GM21381 (cell line): Measurements from ENCODE around the gene ACAT2.
"Not testable (repeated sequence)": the region's sequence is repeated elsewhere in the genome, so short reads cannot be mapped to it uniquely, and the experiment has no call there.

Experiments
- ATAC-seq: cut with Tn5 transposase; IDR thresholded peaks from one replicate; pipeline ENCODE4 v1.9.1; 2021; ENCODE audit warnings: mild to moderate bottlenecking, moderate library complexity; ENCODE audit not compliant: unreplicated experiment

Gene ACAT2

DNA sequence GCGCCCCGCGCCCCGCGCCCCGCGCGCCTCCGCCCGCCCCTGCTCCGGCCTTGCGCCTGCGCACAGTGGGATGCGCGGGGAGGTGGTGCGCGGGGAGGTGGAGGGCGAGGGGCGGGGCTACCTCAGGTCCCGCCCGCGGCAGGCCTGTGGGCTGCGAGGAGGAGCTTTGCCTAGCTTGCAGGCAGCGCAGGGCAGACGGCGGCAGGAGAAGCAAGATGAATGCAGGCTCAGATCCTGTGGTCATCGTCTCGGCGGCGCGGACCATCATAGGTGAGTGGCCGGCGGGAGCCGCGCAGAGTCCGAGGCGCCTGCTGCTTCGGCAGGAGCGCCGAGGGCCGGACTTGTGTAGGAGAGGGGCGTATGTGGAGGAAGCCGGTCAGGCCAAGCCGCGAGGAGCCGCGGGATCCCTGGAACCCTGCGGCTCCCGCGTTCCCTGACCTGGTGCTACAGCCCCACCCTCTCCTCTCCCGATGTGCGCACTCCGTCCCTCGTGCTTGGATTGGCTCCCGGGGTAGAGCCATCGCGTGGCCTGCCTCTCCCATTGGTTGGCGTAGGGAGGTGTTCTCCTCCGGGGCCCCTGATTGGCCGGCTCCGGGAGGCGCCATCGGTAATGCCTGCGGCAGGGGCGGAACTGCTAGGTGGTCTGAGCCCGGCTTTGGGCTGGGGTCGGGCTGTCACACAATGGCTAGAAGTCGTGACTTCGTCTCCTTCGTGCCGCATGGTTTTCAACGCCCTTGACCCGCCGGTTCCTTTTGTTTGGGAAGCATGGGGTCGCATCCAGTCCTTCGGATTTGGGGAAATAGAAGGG is at the start of gene ACAT2:
TSS of gene ACAT2 (plus strand) at position 173 of the 808 bp plus-strand sequence. CDS start at position 216, 43 bp downstream.
- ATAC-seq = peak; percentile 95

DNA sequence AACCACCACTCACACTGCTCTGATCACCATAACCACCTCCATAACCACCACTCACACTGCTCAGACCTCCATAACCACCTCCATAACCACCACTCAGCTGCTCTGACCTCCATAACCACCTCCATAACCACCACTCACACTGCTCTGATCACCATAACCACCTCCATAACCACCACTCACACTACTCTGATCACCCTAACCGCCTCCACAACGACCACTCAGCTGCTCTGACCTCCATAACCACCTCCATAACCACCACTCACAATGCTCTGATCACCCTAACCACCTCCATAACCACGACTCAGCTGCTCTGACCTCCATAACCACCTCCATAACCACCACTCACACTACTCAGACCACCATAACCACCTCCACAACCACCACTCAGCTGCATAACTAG is 49.5 kb upstream of the ACAT2 start:
- not testable (repeated sequence) for ATAC-seq

DNA sequence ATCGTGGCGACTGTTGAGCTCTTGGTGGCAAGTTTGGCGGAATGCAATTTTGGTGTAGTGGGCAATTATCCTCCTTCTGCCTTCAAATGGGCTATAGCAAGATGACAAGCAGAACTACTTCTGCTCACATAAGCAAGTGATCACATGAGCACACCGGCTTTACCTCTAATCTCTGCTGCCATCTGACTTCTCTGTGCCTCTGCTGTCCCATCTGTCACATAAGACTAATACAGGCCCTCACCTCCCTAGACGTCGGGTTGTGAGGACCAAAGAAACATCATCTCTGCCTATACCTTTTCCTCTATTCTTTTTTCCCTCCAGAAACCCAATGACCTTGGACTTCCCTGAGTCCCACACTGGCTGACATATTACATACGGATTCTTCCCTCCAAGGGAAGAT is 47.9 kb upstream of the ACAT2 start:
- ATAC-seq = no peak

DNA sequence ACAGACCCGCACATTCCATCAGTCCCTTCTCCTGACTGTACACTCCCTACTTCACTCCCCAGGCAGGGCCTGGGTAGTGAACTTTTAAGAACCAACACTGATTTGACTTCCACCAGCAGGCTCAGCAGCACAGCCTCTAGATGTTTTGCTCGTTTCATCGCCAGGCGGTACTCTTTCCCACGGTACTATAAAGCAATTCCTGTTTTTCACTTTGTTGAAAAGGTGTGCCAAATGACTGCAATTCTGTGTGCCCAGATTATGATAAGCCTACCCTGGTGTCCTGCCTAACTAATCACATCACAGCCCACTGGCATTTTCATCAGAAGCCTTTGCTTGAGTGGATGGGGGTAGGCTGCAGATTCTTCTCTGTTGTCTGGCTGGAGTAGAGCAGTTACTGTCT is 47.4 kb upstream of the ACAT2 start:
- no peak for ATAC-seq

DNA sequence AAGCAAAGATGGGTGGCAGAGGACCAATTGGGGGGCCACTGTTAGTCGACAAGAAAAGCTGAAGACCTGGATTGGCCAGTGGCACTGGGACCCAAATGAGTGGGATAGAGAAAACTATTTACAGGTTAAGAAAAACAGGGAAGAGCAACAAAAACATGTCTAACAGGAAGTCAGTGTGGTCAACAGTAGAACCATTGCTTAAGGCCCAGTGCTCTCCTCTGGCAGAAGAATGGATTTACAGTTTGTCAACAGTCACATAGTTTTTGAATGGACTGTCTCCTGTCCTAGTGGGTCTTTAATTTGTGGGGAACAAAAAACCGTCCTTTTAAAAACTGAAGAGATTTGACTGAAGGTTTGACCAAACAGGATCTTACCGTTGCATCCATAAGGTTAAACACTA is 46.7 kb upstream of the ACAT2 start:
- no peak for ATAC-seq

DNA sequence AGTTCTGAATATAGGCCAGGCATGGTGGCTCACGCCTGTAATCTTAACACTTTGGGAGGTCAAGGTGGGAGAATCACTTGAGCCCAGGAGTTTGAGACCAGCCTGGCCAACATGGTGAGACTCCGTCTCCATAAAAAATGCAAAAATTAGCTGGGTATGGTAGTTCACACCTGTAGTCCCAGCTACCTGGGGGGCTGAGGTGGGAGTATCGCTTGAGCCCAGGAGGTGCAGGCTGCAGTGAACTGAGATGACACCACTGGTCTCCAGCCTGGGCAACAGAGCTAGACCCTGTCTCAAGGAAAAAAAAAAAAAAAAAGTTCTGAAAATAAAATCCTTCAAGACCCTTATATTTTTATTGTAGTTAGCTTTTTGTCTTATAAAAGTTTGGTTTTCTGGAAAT is 46.2 kb upstream of the ACAT2 start:
- no peak for ATAC-seq

DNA sequence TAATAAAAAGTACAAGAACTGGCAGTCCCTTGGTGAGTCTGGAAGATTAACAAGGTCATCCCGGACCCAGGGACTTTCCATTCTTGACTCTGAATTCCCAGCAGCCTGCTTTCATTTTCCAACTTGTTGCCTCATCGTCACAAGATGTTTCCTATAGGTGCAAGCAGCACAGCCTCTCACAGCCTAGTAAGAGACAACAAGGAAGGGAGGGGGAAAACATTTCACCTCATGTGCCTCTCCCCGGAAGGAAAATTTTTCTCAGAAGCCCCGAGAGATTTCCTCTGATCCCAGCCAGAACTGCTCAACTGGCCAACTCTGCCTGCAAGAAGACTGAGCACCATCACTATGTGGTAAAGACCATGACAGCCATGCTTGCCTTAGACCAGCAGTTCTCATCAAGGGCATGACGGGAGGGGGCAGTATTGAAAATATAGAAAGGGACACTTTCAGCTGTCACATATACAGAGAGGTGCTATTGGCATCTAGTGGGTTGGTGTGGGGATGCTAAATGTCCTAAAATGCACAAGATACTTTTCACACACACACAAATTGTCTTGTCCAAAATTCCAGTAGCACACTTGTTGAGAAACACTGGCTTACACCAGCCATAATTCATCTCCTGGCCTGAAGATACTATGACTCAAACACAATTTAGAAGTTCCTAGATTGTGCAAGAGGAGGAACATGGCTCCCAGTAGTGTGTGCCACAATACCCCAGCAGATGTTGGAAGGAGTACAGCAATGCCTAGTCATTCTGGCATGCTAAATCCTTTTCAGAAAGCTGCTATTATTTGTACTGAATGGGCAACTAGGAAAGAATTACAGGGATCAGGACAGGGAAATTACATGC is 45.4 kb upstream of the ACAT2 start:
- no peak for ATAC-seq

DNA sequence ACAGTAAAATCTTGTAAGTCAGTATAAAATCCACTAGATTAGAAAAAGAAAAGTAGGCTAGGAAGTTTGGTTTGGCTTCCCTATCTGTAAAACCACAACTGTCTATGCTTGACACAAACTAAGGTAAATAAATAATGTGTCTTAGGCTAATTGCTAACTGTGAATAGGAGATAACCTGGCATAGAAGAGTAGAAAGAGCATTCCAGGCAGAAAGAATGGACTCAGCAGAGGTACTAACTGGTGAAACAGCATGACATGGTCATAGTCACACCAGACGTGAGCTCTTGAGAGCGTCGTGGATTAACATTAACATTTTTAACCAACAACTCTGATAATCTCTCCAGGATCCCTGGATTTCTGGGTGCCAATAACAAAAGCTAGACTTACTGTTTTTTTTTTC is 43.2 kb upstream of the ACAT2 start:
- no peak for ATAC-seq

DNA sequence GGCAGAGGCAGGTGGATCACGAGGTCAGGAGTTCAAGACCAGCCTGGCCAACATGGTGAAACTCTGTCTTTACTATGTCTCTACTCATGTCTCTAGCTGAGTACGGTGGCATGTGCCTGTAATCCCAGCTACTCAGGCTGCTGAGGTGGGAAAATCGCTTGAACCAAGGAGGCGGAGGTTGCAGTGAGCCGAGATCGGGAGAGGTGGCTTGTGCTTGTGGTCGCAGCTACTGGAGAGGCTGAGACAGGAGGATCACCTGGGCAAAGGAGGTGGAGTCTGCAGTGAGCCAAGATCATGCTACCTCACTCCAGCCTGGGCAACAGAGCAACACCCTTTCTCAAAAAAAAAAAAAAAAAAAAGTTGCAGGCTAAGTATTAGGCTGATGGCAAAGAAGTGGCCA is 42.6 kb upstream of the ACAT2 start:
- ATAC-seq = no peak

DNA sequence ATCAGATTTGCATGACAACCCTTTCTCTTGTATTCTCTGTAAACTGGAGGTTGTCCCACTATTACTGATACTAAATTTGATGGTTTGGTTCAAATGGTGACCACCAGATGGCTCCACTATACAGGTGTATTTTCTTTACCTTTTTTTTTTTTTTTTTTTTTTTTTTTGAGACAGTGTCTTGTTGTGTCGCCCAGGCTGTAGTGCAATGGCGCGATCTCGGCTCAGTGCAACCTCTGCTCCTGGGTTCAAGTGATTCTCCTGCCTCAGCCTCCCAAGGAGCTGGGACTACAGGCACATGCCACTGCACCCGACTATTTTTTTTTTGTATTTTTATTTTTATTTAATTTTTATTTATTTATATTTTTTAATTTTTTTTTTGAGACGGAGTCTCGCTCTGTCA is 41.1 kb upstream of the ACAT2 start:
- ATAC-seq = no peak

DNA sequence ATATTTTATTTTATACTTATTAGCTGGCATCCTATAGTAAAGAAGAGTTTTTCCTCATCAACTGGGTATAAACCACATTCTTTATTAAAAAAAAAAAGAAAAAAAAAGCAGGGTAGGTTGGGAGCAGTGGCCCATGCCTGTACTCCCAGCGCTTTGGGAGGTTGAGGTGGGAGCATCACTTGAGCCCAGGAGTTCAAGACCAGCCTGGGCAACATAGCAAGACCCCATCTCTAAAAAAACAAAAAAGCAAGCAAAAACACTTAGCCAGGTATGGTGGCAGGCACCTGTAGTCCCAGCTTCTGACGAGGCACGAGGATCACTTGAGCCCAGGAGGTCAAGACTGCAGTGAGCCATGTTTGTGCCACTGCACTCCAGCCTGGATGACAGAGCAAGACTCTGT is 39.9 kb upstream of the ACAT2 start:
- not testable (repeated sequence) for ATAC-seq

DNA sequence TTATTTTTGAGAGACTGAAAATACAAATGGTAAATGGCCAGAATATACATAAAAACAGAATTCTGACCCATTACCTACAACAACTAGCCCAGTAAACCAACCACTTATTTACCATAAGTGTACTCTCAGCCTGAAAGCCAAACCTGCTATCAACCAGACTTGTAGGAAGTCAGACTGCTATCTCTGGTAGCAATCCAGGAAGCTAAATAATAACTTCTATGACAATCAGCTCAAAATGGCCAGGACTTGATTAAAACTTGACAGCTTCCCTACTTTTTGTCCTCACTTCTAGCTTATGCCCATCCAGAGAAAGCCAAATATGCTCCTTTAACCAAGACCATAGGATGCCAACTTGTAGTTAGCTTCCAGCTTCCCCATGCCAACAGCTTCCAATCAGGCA is 39.2 kb upstream of the ACAT2 start:
- no peak for ATAC-seq

DNA sequence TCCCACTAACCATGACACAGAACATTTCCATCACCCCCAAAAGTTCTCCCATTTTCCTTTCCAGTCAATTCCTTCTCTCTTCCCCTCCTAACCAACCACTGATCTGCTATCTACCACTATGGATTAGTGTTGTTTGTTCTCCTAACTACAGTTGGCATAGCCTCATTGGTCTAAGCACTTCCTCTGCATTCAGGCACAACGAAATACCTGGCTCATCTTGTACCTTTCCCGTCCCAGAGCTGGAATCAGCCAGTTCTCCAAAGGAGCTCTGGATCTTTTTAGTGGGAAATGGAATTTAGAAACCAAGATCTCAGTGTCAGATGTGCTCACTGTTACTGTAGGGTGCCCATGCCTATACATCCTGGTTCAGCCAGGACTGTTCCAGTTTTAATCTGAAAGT is 38.6 kb upstream of the ACAT2 start:
- ATAC-seq = no peak

DNA sequence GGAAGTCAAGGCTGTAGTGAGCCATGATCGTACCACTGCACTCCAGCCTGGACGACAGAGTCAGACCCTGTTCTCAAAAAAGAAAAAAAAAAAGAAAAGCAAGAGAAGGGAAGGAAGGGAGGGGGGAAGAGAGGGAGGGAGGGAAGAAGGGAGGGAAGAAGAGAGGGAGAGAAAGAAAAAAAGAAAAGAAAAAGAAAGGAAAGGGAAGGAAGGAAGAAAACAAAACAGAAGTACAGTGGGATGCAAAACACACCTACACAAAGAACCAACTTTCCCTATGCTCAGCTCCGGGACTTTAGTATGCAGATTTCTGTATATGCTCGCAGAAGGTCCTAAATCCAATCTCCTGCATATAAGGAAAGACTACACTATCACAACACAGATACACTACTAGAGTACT is 37.1 kb upstream of the ACAT2 start:
- no peak for ATAC-seq

DNA sequence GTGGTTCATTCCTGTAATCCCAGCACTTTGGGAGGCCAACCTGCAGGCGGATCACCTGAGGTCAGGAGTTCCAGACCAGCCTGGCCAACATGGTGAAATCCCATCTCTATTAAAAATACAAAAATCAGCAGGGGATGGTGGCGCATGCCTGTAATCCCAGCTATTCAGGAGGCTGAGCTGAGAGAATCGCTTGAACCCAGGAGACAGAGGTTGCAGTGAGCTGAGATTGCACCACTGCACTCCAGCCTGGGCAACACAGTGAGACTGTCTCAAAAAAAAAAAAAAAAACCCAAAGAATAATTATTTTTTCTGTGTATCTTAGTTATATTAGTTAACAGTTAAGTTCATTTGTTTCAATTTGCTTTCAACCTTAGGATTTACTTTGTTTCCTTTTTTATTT is 36.6 kb upstream of the ACAT2 start:
- ATAC-seq = not testable (repeated sequence)

DNA sequence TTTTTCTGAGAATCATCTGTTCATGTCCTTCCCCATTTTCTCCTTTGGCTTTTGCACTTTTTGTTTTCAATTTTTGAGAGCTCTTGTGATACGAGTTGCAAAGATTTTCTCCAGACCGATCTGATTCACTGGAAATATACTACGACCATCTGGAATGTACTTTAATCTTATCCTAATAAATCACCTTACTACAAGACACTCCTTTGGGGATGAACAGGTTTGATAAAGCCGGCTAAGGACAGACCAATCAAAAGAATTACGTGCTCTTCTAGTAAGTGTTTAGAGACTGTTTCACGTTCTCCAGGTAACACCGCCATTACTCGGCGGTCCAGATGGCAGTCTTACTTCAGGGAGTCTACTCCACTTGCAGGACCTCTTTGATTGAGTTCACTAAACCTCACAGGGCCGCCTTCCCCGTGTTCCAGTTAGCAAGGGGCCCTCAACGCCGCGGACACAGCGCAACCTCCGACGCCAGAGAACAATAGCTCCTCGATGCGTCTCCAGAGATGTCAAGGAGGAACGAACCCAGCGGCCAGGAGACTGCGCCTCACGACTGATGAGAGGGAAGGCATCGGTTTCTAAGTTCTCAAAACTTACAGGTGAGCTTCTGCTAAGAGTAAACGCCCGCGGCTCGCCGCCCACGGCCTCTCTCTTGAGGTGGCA is 35.5 kb upstream of the ACAT2 start:
- no peak for ATAC-seq

DNA sequence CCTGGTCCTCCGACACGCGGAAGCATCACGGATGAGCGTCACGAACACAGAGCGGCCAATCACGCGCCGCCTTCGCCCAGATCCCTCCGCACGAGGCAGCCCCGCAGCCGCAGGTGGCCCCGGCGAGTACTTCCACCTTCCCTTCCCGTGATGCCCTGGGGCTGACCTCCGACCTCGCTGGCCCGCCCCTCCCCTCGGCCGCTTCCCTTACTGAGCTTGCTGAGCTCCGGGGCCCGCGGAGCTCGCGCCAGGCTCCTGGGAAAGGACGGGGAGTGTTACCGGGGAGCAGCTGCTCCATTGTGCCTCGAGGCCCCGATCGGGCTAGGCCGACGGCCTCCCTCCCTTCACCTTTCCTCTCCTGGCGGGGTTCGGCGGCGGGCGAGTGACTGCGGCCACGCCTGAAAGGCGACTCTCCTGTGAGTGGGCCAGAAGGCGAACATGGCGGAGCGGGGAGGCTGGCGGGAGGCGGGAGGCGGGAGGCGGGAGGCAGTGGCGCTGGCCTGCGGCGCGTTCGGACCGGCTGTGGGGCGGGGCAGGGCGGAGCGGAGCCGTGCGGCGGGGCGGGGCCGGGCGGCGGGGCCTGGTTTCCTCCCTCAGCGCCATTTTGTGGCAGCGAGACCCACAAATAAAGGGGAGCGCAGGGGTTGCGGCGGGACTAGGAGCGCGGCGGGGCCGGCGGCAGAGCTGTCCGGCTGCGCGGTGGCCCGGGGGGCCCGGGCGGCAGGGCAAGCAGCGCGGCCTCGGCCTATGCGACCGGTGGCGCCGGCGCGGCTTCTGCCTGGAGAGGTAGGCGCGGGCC is 34.7 kb upstream of the ACAT2 start, which contains the start of gene WTAP:
TSS of gene WTAP (plus strand) at position 589 of the 799 bp plus-strand sequence. CDS start 8,760 bp downstream, outside the sequence.
- ATAC-seq = peak; percentile 71

DNA sequence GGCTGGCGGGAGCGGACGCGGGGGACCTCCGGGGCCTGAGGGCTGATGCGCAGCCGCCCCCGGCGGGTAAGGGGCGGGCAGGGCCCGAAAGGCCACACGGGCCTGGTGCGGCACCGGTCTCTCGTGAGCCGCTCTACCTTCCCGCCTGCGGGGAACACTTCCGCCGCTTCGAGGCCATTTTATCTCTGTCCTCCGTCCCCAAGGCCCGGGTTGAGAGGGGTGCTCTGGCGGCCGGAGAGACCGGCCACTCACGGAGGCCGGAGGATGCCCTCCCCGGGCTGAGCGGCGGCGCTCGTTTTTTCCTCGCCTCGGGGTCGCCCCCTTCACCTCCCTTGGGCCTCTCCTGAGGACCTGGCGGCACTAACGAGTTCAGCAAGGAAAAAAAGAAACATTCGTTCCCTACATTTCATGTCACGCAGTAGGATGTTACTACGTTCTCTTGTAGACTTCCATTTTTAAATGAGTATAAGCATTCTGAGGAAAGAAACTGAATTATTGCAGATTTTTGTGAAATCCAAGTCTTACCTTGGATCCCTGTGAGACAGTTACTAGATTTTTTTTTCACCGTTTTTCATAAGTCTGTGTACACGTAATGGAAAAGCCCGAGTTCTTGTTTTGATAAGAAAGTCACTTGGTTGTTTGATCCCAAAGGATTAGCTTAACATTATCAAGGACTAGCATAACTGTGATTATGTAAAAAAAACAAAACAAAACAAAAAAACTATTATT is 34.0 kb upstream of the ACAT2 start:
- ATAC-seq = peak; percentile 35

DNA sequence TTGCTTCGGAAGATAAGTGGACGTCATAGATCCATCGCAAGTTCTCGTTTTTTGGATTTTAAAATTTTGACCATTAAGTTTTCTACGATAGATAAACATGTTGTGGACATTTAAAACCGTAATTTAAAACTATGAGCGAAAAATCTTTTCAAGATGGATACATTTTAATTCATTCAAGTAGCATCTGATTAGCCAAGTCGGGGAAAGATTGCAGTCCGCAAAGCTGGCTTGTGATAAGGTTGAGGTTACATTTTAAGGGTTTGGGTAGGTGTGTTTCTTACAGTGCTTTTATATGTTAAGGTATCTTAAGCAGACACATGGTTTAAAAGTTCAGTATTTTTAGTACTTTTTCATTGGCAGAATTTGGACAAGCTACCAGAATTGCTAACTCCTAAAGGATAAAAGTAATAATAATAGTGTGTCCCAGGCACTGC is 33.3 kb upstream of the ACAT2 start:
- no peak for ATAC-seq
